OCI-LY1 (cell line): Measurements from ENCODE around the gene RCN1.

ENCODE experiments used
- CTCF ChIP-seq: fragments of 200-600 bp; sonication (generic), shearing (Covaris generic); IDR thresholded peaks from 2 replicates; pipeline ENCODE4 v1.5.1; 2017; ENCODE audit warnings: mild to moderate bottlenecking, antibody characterized with exemption, low read length, moderate library complexity, mixed read lengths
- EZH2 ChIP-seq: fragments of 200-600 bp; sonication (generic), shearing (Covaris generic); IDR thresholded peaks from 2 replicates; pipeline ENCODE4 v1.8.0; 2017; ENCODE audit warnings: borderline replicate concordance, mixed run types, mild to moderate bottlenecking, antibody characterized with exemption, low read length, moderate library complexity, mixed read lengths

GRCh38 chr11:32068134-32068870 is 22.6 kb upstream of the RCN1 start:
- TF ChIP-seq CTCF (no peak), EZH2 (no peak)
